Muscle layer of duodenum (tissue), 2 donors: Measurements from ENCODE around the gene HPS3.
"Not testable (repeated sequence)": the region's sequence is repeated elsewhere in the genome, so short reads cannot be mapped to it uniquely, and the experiment has no call there.

Source experiments
- H3K27ac ChIP-seq: one replicate; pipeline ENCODE4 v1.7.0; 2013; ENCODE audit warnings: mild to moderate bottlenecking, low read length
- H3K27me3 ChIP-seq: one replicate; pipeline ENCODE4 v1.7.0; 2013; ENCODE audit warnings: low read depth, mild to moderate bottlenecking, control low read depth, low read length
- H3K36me3 ChIP-seq, 2 donors: one replicate each; pipeline ENCODE4 v1.7.0; 2013; ENCODE audit warnings: low read length in 2 of 2, control low read depth in 1 of 2, mild to moderate bottlenecking in 1 of 2; ENCODE audit not compliant: insufficient read depth in 2 of 2, control insufficient read depth in 1 of 2
- H3K4me1 ChIP-seq, 2 donors: one replicate each; pipeline ENCODE4 v1.7.0; 2013; ENCODE audit warnings: low read length in 2 of 2, mild to moderate bottlenecking in 2 of 2, control low read depth in 1 of 2, moderate library complexity in 1 of 2; ENCODE audit not compliant: insufficient read depth in 2 of 2, control insufficient read depth in 1 of 2
- H3K4me3 ChIP-seq, 2 donors: one replicate each; pipeline ENCODE4 v1.7.0; 2013; ENCODE audit warnings: low read length in 2 of 2, low read depth in 1 of 2, mild to moderate bottlenecking in 1 of 2
- H3K9me3 ChIP-seq, 2 donors: one replicate each; pipeline ENCODE4 v1.7.0; 2013; ENCODE audit warnings: low read length in 2 of 2, control low read depth in 1 of 2, mild to moderate bottlenecking in 1 of 2; ENCODE audit not compliant: control insufficient read depth in 1 of 2
- donor health status: healthy.

HPS3 gene

DNA sequence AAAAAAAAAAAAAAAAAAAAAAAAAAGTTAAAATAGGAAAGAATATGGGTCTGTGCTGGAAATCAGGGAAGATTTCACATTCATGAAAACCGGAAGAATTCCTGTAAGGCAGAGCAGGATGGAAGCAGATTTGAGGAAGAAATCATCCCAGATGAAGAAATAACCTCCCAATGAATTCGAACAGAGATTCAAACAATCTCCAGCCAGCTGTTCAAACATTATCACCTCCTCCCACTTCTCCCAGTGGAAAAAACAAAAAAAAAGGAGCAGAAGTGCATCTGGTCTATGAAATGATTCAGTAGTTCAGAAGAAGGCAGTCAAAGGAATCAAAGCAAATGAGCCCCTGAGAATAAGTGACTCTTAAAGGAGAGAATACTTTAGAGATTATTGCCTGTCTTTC lies 59.1 kb downstream of the HPS3 start:
- H3K27me3 ChIP-seq: no peaks in the 10 kb centered on the region
- no peak overlapping the region for H3K27ac ChIP-seq
- H3K36me3 ChIP-seq: no peaks in the 10 kb centered on the region
- H3K4me3 ChIP-seq: no peak overlapping the region
- H3K9me3 ChIP-seq: no peaks in the 10 kb centered on the region
- no peaks in the 10 kb centered on the region for H3K4me1 ChIP-seq

DNA sequence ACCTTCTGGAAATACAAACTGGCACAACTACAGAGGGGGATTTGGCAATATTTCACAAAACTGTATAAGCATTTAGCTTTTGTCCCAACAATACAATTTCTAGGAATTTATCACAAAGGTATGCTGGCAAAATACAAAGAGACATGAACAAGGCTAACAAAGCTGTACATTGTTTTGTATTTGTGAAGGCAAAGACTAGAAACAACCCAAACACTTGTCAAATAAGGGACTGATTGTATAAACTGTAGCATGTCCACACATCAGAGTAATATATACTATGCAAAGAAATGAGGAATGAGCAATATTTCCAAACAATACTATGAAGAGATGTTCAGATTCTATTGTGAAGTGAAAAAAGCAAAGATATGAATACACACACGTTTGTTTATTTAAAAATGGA lies 65.8 kb downstream of the HPS3 start:
- Histone ChIP-seq H3K4me1 (no peaks in the 10 kb centered on the region), H3K4me3 (no peak overlapping the region), H3K9me3 (no peaks in the 10 kb centered on the region), H3K27ac (no peak overlapping the region), H3K27me3 (no peaks in the 10 kb centered on the region), H3K36me3 (no peaks in the 10 kb centered on the region)

DNA sequence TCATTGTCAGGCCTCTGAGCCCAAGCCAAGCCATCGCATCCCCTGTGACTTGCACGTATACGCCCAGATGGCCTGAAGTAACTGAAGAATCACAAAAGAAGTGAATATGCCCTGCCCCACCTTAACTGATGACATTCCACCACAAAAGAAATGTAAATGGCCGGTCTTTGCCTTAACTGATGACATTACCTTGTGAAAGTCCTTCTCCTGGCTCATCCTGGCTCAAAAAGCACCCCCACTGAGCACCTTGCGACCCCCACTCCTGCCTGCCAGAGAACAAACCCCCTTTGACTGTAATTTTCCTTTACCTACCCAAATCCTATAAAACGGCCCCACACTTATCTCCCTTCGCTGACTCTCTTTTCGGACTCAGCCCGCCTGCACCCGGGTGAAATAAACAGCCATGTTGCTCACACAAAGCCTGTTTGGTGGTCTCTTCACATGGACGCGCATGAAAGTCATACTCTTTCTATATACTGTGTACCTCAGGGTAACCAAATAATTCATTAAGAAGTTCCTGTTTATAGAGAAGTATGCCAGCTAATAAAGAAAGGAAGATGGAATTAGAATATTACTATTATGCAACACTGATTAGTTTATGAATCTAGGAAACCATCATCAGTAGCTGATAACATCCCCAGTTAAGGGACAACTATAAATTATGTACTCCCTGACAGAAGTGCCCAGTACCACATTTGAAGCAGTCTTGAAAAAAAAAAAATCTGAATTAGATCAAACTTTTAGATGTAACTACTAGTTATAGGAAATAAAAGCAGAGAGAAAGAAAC lies 67.6 kb downstream of the HPS3 start:
- not testable (repeated sequence) for H3K27me3 ChIP-seq, H3K27ac ChIP-seq, H3K4me1 ChIP-seq, H3K9me3 ChIP-seq, H3K36me3 ChIP-seq
- peak overlapping the region; percentile 1 to 14 for H3K4me3 ChIP-seq

DNA sequence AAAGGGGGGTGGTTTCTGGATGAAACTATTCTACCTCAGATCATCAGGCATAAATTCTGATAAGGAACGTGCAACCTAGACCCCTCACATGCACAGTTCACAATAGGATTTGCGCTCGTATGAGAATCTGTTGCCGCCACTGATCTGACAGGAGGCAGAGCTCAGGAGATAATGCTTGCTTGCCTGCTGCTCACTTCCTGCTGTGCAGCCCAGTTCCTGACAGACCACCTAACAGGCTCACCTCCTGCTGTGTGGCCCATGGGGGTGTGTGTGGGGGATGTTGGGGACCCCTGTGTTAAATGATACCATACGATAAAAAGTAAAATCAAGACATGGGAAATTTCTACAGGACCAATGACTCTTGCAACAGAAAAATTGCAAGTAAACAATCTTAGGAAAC lies 68.2 kb downstream of the HPS3 start:
- Histone ChIP-seq H3K36me3 (no peaks in the 10 kb centered on the region), H3K4me3 (peak overlapping the region; percentile 1 to 14), H3K27ac (no peak overlapping the region), H3K9me3 (no peaks in the 10 kb centered on the region), H3K27me3 (no peaks in the 10 kb centered on the region), H3K4me1 (no peaks in the 10 kb centered on the region)

DNA sequence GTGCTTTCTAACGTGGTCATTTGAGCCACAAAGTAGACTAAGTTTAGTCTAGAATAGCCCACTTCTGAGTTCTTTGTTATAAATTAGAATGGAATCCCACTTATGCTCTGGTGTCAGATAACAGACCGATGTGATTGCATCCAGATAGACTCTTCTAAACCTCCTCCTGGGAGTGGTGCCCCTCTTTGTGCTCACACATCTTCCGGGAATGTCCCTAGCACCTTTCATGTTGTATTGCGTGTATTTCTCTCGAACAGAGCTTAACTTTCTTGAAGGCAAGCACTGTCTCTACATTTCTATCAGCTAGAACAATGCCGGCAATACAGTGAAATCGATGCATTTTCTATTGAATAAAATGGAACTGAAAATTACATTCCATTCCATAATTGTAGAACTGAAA lies 69.2 kb downstream of the HPS3 start:
- H3K27ac ChIP-seq: no peak overlapping the region

DNA sequence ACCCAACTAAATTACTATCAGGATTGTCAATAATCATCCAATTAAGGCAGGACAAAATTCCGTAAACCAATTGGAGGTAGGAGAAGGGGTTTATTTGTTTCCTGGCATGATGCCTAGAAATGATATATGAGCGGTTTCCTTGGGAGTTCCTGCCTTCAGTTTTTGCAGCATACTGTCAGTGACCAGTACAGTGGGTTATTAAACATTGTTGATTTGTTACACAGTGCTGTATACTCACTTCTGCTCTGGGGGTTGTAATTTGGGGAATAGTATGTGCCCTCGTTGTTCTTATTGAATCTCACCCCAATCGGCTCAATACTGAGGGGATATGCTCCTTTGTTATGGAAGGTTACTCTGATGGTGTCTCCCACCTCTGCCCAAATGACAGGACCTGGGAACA lies 70.0 kb downstream of the HPS3 start:
- Histone ChIP-seq H3K9me3 (no peaks in the 10 kb centered on the region), H3K27me3 (no peaks in the 10 kb centered on the region), H3K27ac (no peak overlapping the region), H3K4me3 (no peak overlapping the region), H3K4me1 (no peaks in the 10 kb centered on the region), H3K36me3 (no peaks in the 10 kb centered on the region)

More for the DNA sequence above, 69.2 kb downstream of the HPS3 start:
- Histone ChIP-seq H3K36me3 (no peaks in the 10 kb centered on the region), H3K9me3 (no peaks in the 10 kb centered on the region), H3K27me3 (no peaks in the 10 kb centered on the region), H3K4me3 (no peak overlapping the region), H3K4me1 (no peaks in the 10 kb centered on the region)

DNA sequence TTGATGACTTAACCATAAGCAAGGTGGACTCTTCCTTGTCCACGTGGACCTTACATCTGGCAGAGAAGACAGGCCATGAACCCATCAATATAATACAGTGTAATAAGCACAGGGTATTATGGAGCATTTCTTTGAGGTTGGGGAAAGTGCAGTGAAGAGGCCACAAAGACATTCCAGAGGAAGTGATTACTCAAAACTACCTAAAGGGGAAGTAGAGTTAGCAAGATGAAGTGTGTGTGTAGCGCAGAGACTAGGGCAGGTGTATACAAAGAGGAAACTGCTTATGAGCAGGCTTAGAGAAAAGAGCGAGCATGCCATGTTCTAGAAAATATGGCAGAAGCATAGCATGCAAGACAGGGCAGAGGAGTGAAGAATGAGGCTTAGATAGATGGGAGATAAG lies 74.3 kb downstream of the HPS3 start:
- Histone ChIP-seq H3K36me3 (no peaks in the 10 kb centered on the region), H3K4me3 (no peak overlapping the region), H3K27ac (no peak overlapping the region), H3K27me3 (no peaks in the 10 kb centered on the region), H3K9me3 (no peaks in the 10 kb centered on the region), H3K4me1 (no peaks in the 10 kb centered on the region)

DNA sequence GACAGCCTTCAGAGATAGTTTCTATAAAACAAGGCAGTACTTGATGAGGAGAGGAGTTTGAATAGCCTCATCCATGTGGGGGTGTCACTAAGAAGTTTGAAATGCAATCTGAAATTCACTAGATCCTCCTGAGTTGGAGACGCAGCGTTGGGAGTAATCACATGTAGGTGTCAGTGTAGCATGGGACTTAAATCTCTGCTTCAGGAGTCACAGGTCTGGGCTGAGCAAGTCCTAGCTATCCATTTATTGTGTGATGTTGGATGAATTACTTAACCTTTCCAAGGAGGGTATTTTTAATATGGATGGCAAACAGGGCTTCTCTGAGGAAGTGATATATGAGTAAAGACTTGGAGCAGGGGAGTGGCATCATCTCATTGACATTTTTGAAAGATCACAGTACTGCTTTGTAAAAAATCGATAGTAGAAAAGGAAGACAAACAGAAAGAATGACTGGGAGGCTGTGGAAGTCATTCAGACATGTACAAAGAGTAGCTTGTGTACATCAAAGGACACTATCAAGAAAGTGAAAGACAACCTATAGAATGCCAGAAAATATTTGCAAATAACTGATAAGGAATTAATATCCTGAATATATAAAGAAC lies 75.1 kb downstream of the HPS3 start:
- no peak overlapping the region for H3K27ac ChIP-seq
- no peaks in the 10 kb centered on the region for H3K4me1 ChIP-seq
- no peaks in the 10 kb centered on the region for H3K27me3 ChIP-seq
- H3K4me3 ChIP-seq: no peak overlapping the region
- no peaks in the 10 kb centered on the region for H3K36me3 ChIP-seq
- no peaks in the 10 kb centered on the region for H3K9me3 ChIP-seq

DNA sequence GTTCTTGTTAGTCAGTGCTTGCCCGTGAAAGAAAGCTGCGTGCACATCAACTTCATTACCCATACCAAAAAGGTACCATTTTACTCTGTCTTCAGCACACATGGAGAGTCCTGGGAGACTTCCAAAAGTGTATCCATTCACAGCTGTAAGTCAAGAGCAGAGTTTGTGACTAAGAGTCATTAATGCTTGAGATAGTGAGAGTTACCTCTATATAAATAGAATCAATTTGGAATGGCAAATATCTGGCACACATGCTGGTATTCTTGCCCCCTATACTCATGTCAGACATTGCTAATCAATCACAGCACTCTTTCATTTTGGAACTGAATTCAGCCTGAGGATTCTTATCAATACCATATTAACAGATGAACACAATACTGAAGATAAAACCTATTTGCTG lies 78.0 kb downstream of the HPS3 start:
- no peak overlapping the region for H3K27ac ChIP-seq
- H3K27me3 ChIP-seq: no peaks in the 10 kb centered on the region
- H3K4me1 ChIP-seq: no peaks in the 10 kb centered on the region
- no peaks in the 10 kb centered on the region for H3K9me3 ChIP-seq
- H3K36me3 ChIP-seq: no peaks in the 10 kb centered on the region
- no peak overlapping the region for H3K4me3 ChIP-seq

DNA sequence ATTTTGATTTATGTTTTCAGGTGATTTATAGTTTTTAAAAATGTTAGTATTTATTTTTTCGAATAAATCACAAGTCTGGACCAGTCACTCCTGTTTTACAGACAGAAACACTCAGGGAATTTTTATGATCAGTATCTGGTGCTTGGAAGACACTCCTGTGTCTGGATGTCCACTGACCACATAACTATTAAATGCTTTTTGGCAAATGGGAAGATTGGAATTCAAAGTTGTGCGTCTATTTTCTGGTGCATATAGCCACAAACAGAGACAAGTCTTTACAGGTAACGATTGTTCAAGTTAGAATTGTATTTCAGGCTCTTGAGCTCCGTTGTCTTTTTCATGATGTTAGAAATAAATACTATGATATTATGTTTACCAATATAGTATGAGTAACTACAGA lies 80.0 kb downstream of the HPS3 start:
- no peaks in the 10 kb centered on the region for H3K9me3 ChIP-seq
- no peak overlapping the region for H3K4me3 ChIP-seq
- no peaks in the 10 kb centered on the region for H3K4me1 ChIP-seq
- H3K36me3 ChIP-seq: no peaks in the 10 kb centered on the region
- no peaks in the 10 kb centered on the region for H3K27me3 ChIP-seq
- no peak overlapping the region for H3K27ac ChIP-seq

DNA sequence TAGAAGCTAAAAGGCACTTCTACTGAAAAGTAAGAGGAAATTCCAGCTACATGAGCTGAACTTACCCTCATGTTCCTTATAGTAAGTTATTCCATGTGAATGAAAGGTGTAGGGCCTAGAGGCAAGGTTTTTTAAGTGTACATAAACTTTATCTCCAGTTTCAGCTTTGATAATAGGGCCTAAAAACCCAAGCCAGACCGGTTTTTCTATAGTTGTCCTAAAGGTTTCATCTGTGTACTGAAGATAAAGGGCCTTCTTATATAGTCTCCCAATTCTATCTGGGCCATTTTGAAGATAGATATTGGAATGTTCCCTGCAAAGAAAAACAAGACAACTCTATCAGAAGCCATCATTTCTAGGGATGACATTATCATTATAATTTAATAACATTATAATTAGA lies 82.9 kb downstream of the HPS3 start:
- Histone ChIP-seq H3K36me3 (no peaks in the 10 kb centered on the region), H3K4me1 (peaks cover 0 to 5% of the 10 kb centered on the region in 2 donors), H3K27ac (no peak overlapping the region), H3K9me3 (no peaks in the 10 kb centered on the region), H3K27me3 (no peaks in the 10 kb centered on the region), H3K4me3 (no peak overlapping the region)

DNA sequence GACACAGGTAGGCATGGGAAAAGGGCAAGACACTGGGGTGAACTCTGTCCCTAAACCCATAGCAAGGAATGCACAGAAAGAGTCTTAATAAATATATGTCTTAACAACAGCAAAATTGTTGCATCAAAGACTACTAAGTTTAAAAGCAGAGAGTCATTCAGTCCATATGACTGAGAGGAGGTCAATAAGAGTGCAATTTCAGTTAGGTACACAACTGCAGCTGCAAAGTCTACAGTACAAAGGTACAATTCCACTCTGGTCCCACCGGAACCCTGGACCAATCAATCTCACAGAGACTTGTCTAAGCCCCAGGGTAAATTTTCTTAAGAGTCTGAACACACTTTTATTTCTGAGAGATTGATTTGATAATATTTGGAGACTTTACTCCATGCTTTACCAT lies 85.3 kb downstream of the HPS3 start:
- Histone ChIP-seq H3K27ac (no peak overlapping the region), H3K4me1 (peaks cover 0 to 5% of the 10 kb centered on the region in 2 donors), H3K9me3 (no peaks in the 10 kb centered on the region), H3K4me3 (no peak overlapping the region), H3K27me3 (no peaks in the 10 kb centered on the region), H3K36me3 (no peaks in the 10 kb centered on the region)
